Prostate gland (tissue), 2 donors: ENCODE measurements around the gene CDH16. TPM values are rescaled to one million over a fixed set of nuclear protein-coding genes. Genes with fewer than 3 reads are reported as not detected.
A peak's percentile ranks its signal among the peaks of the same experiment; 100 is the strongest.
"Not testable (repeated sequence)": the region's sequence is repeated elsewhere in the genome, so short reads cannot be mapped to it uniquely, and the experiment has no call there.

Experiments used
- DNase-seq: peaks from one replicate; pipeline ENCODE4 v3.0.0-alpha.2; 2019; ENCODE audit warnings: low spot score
- H3K27ac ChIP-seq, 2 donors: fragments of 200-600 bp; sonication (generic); 2 replicates each; pipeline ENCODE4 v1.5.1; 2017 to 2019
- H3K27me3 ChIP-seq: fragments of 200-600 bp; sonication (generic); replicated peaks from 2 replicates; pipeline ENCODE4 v1.5.1; 2019; ENCODE audit not compliant: insufficient read depth
- H3K36me3 ChIP-seq, 2 donors: fragments of 200-600 bp; sonication (generic); 1 replicate in 1 of 2; 2 replicates in 1 of 2; pipeline versions ENCODE4 v1.5.1 to v1.8.1; 2017 to 2019
- H3K4me1 ChIP-seq: fragments of 200-600 bp; sonication (generic); replicated peaks from 2 replicates; pipeline ENCODE4 v1.5.1; 2019
- H3K4me3 ChIP-seq, 2 donors: fragments of 200-600 bp; sonication (generic); 2 replicates each; pipeline ENCODE4 v1.5.1; 2017 to 2019
- H3K9me3 ChIP-seq: fragments of 200-600 bp; sonication (generic); 2 replicates; pipeline ENCODE4 v1.5.1; 2017
- CTCF ChIP-seq, 4 experiments: fragments of 200-600 bp in 2 of 4; fragments of 450-650 bp in 2 of 4; sonication (generic) in 2 of 4; IDR thresholded peaks; 1 replicate in 3 of 4; 2 replicates in 1 of 4; pipeline ENCODE4 v1.5.1; 2016 to 2019; ENCODE audit warnings: antibody characterized with exemption in 4 of 4, mild to moderate bottlenecking in 2 of 4, moderate library complexity in 2 of 4
- POLR2A ChIP-seq: fragments of 450-650 bp; IDR thresholded peaks from one replicate; pipeline ENCODE4 v1.6.1; 2016; ENCODE audit warnings: antibody characterized with exemption, mild to moderate bottlenecking
- POLR2AphosphoS5 ChIP-seq: sonication (generic); formaldehyde crosslinking; IDR thresholded peaks from one replicate; pipeline ENCODE4 v1.6.1; 2017; ENCODE audit warnings: antibody characterized with exemption
- WGBS: methylation state at CpG from one replicate; pipeline ENCODE4 v1.1.5; 2018; 5-methylcytosine and 5-hydroxymethylcytosine counted together
- intact Hi-C: fragments of 100-400 bp; cut with DNase I; formaldehyde crosslinking; loops from one replicate; pipeline ENCODE4 v1.14.2; 2022
- total RNA-seq, 2 donors: library from RNA; depleted of rRNA; stranded (reverse); fragments of >200 nt; gene quantifications; one replicate each; pipeline ENCODE4 v1.1.0, GENCODE V29; 2016

CDH16 gene
- total RNA-seq, 2 donors from 2014 or later, result not detected

DNA sequence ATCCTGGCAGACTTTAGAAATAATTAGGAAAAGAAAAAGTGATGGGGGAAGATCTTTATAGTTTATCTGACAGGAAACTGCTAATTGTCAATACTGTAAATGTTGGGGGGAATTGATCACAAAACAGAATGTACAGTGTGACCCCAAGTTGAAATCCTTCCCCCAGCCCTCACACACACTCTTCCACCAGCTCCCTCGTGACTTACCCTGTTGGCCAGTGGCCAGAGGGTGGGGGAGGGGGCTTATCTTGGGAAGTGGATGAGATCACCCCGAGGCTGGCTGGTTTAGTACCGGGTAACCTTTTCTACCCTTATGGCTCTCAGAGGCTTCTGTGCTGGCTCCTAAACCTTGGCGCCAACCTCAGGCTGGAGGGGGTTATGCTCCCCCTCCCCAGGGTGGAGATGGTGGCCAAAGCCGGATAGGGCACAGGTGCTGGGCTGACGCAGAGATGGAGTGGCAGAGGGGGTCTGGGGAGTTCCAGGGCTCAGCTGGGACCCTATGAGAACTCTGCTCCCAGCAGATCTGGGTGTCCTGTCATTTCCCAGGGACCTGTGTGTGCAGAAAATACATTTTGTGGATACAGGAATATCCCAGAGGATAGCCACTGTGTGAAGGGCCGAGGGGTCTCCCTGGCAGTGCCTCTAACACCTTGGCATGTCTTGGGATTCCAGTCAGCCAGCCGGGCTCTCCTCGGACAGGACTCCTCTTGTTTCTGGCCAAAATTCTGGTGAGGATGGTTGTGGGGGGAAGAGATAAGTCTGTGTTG, 18.6 kb downstream of the CDH16 start:
- H3K36me3 ChIP-seq, result no peaks in the 10 kb centered on the region
- peak overlapping the region; percentile 54 to 73 for H3K27ac ChIP-seq
- H3K27me3 ChIP-seq, result no peaks in the 10 kb centered on the region
- TF ChIP-seq POLR2AphosphoS5 (no peak), CTCF (IDR thresholded peaks at IDR 0.05) (no peak), POLR2A (no peak)
- intact Hi-C loops, result no loop called here
- no peaks in the 10 kb centered on the region for H3K4me1 ChIP-seq
- 18% methylated on average over 9 of the region's 9 CpGs for WGBS
- no peak for DNase-seq
- no peak overlapping the region for H3K4me3 ChIP-seq
- no peaks in the 10 kb centered on the region for H3K9me3 ChIP-seq

- Histone ChIP-seq H3K27me3 (no peaks in the 10 kb centered on the region), H3K4me1 (no peaks in the 10 kb centered on the region), H3K36me3 (no peaks in the 10 kb centered on the region), H3K27ac (peak overlapping the region; percentile 54 to 73), H3K4me3 (no peak overlapping the region), H3K9me3 (no peaks in the 10 kb centered on the region)
- intact Hi-C loops, result no loop called here
- no peak for DNase-seq
- TF ChIP-seq POLR2A (no peak), CTCF (IDR thresholded peaks at IDR 0.05) (no peak), POLR2AphosphoS5 (no peak)
- WGBS, result 71% methylated on average over 6 of the region's 6 CpGs
Measured at GRCh38 chr16:66899310-66899944, 19.3 kb downstream of the CDH16 start.

- intact Hi-C loops, result loop anchor here (1.0 kb wide), 1 partner anchor 26 kb away; the partner anchor contains the start of gene RRAD
- H3K27me3 ChIP-seq, result no peaks in the 10 kb centered on the region
- no peaks in the 10 kb centered on the region for H3K36me3 ChIP-seq
- no peak for DNase-seq
- no peak overlapping the region for H3K4me3 ChIP-seq
- no peaks in the 10 kb centered on the region for H3K9me3 ChIP-seq
- no peaks in the 10 kb centered on the region for H3K4me1 ChIP-seq
- H3K27ac ChIP-seq, result peak overlapping the region; percentile 54 to 73
- 88% methylated on average over 2 of the region's 2 CpGs for WGBS
- no peak for TF ChIP-seq CTCF (IDR thresholded peaks at IDR 0.05)
- no peak for TF ChIP-seq POLR2A
- no peak for TF ChIP-seq POLR2AphosphoS5
Measured at GRCh38 chr16:66898933-66899309, 19.8 kb downstream of the CDH16 start.

DNA sequence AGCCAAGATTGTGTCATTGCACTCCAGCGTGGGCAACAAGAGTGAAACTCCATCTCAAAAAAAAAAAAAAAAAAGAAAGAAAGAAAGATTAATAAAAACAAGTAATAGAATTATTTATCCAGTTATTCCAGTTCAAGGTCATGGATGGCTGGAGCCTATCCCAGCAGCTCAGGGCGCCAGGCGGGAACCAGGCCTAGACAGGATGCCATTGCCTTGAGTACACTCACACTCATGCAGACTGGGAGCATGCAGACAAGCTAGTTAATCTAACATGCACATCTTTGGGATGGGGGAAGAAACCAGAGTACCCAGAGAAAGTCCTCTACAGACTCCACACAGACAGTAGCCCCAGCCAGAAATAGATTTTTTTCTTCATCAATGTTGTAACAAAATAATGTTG, 20.5 kb downstream of the CDH16 start:
- intact Hi-C loops, result loop anchor here (1.0 kb wide), 1 partner anchor 27 kb away; the partner anchor contains the start of gene RRAD
- no peak for TF ChIP-seq POLR2AphosphoS5
- no peak for TF ChIP-seq CTCF (IDR thresholded peaks at IDR 0.05)
- no peak for TF ChIP-seq POLR2A
- H3K9me3 ChIP-seq, result no peaks in the 10 kb centered on the region
- H3K4me3 ChIP-seq, result no peak overlapping the region
- H3K36me3 ChIP-seq, result no peaks in the 10 kb centered on the region
- H3K4me1 ChIP-seq, result no peaks in the 10 kb centered on the region
- H3K27ac ChIP-seq, result no peak overlapping the region
- 46% methylated on average over 3 of the region's 3 CpGs for WGBS
- H3K27me3 ChIP-seq, result no peaks in the 10 kb centered on the region
- no peak for DNase-seq

DNA sequence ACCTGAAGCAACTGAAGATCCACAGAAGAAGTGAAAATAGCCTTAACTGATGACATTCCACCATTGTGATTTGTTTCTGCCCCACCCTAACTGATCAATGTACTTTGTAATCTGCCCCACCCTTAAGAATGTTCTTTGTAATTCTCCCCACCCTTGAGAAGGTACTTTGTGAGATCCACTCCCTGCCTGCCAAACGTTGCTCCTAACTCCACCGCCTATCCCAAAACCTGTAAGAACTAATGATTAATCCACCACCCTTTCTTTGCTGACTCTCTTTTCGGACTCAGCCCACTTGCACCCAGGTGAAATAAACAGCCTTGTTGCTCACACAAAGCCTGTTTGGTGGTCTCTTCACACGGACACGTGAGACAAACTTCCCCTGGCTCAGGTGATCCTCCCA, 22.0 kb downstream of the CDH16 start:
- H3K36me3 ChIP-seq, H3K4me1 ChIP-seq, H3K27ac ChIP-seq, intact Hi-C loops, H3K9me3 ChIP-seq, H3K27me3 ChIP-seq, DNase-seq, H3K4me3 ChIP-seq: not testable (repeated sequence)
- 72% methylated on average over 5 of the region's 5 CpGs for WGBS
